HG03135 (cell line): ENCODE measurements around the gene VPS41.

Experiments used
- ATAC-seq: cut with Tn5 transposase; IDR thresholded peaks from one replicate; pipeline ENCODE4 v1.9.1; 2021; ENCODE audit warnings: mild to moderate bottlenecking, moderate library complexity; ENCODE audit not compliant: unreplicated experiment

Gene VPS41

GRCh38 chr7:38907066-38907465 lies 1.9 kb downstream of the VPS41 start:
- ATAC-seq = no peak

- ATAC-seq = peak; percentile 38
Observed at GRCh38 chr7:38905056-38905759, 3.8 kb downstream of the VPS41 start.

GRCh38 chr7:38903057-38903456 lies 5.9 kb downstream of the VPS41 start:
- ATAC-seq = no peak

GRCh38 chr7:38902449-38902848 lies 6.5 kb downstream of the VPS41 start:
- no peak for ATAC-seq

GRCh38 chr7:38893061-38893460 lies 15.9 kb downstream of the VPS41 start:
- no peak for ATAC-seq

GRCh38 chr7:38890597-38890996 lies 18.4 kb downstream of the VPS41 start:
- ATAC-seq = no peak

GRCh38 chr7:38889872-38890432 lies 19.0 kb downstream of the VPS41 start:
- no peak for ATAC-seq

- ATAC-seq = no peak
Observed at GRCh38 chr7:38889079-38889478, 19.9 kb downstream of the VPS41 start.

- no peak for ATAC-seq
Observed at GRCh38 chr7:38886265-38886664, 22.7 kb downstream of the VPS41 start.

- ATAC-seq = no peak
Observed at GRCh38 chr7:38883706-38884105, 25.3 kb downstream of the VPS41 start.

GRCh38 chr7:38881947-38882684 lies 26.9 kb downstream of the VPS41 start:
- ATAC-seq = no peak

GRCh38 chr7:38881015-38881414 lies 28.0 kb downstream of the VPS41 start:
- no peak for ATAC-seq

GRCh38 chr7:38880454-38880853 lies 28.5 kb downstream of the VPS41 start:
- ATAC-seq = no peak

- no peak for ATAC-seq
Observed at GRCh38 chr7:38880035-38880434, 29.0 kb downstream of the VPS41 start.

- ATAC-seq = no peak
Observed at GRCh38 chr7:38878694-38879457, 30.1 kb downstream of the VPS41 start.

GRCh38 chr7:38873433-38873832 lies 35.6 kb downstream of the VPS41 start:
- no peak for ATAC-seq

GRCh38 chr7:38872202-38872601 lies 36.8 kb downstream of the VPS41 start:
- no peak for ATAC-seq

GRCh38 chr7:38870147-38870546 lies 38.8 kb downstream of the VPS41 start:
- ATAC-seq = no peak

- no peak for ATAC-seq
Observed at GRCh38 chr7:38863601-38864291, 45.2 kb downstream of the VPS41 start.

- ATAC-seq = no peak
Observed at GRCh38 chr7:38862666-38863065, 46.3 kb downstream of the VPS41 start.
